ENCODE measurements around the gene FGFBP3. TPM values are rescaled to one million over a fixed set of nuclear protein-coding genes. Genes with fewer than 3 reads are reported as not detected.

Gene FGFBP3
- 0.24 TPM in 1 of 2 replicates, not detected in the other for total RNA-seq

GRCh38 chr10:91909117-91909677, at the start of gene FGFBP3:
Gene FGFBP3, minus strand, starts transcription at chr10:91909486. Its CDS starts 517 bp downstream, at chr10:91908969.

GRCh38 chr10:91923371-91924211, 14.3 kb upstream of the FGFBP3 start, which contains the start of gene BTAF1:
Gene BTAF1, plus strand, starts transcription at chr10:91923770. Its CDS starts 307 bp downstream, at chr10:91924077.

Other genes starting within 250 kb of the FGFBP3 start
- 60.2 and 61.8 TPM in 2 replicates for gene TNKS2, start 111.1 kb downstream of the FGFBP3 start, total RNA-seq
- gene BTAF1, start 14.3 kb upstream of the FGFBP3 start, total RNA-seq, result 38.1 and 39.4 TPM in 2 replicates

All from tracheal epithelial cell (primary cell).